Esophagus muscularis mucosa (tissue), 4 donors: ENCODE measurements around the gene CARD9. TPM values are rescaled to one million over a fixed set of nuclear protein-coding genes. Genes with fewer than 3 reads are reported as not detected.

Experiments
- DNase-seq: peaks from one replicate; pipeline ENCODE4 v3.0.0-alpha.2; 2017; ENCODE audit errors: extremely low spot score
- H3K27ac ChIP-seq, 4 donors: fragments of 200-600 bp; sonication (generic); replicated peaks in 1 of 4; 1 replicate in 3 of 4; 2 replicates in 1 of 4; pipeline ENCODE4 v1.5.1; 2016 to 2019; ENCODE audit warnings: mild to moderate bottlenecking in 1 of 4
- H3K27me3 ChIP-seq, 4 donors: fragments of 200-600 bp; sonication (generic); one replicate each; pipeline versions ENCODE4 v1.5.1 to v1.6.0; 2016 to 2019
- H3K36me3 ChIP-seq, 4 donors: fragments of 200-600 bp; sonication (generic); one replicate each; pipeline ENCODE4 v1.5.1; 2016 to 2019
- H3K4me1 ChIP-seq, 4 donors: fragments of 200-600 bp; sonication (generic); one replicate each; pipeline ENCODE4 v1.5.1; 2016 to 2019
- H3K4me3 ChIP-seq, 4 donors: fragments of 200-600 bp; sonication (generic); 1 replicate in 2 of 4; 2 replicates in 2 of 4; pipeline ENCODE4 v1.5.1; 2016 to 2019; ENCODE audit warnings: mild to moderate bottlenecking in 4 of 4, moderate library complexity in 1 of 4
- H3K9me3 ChIP-seq, 4 donors: fragments of 200-600 bp; sonication (generic); 1 replicate in 3 of 4; 2 replicates in 1 of 4; pipeline ENCODE4 v1.5.1; 2016 to 2019
- EP300 ChIP-seq: sonication (generic); formaldehyde crosslinking; IDR thresholded peaks from one replicate; pipeline ENCODE4 v1.6.1; 2017; ENCODE audit warnings: antibody characterized with exemption
- POLR2A ChIP-seq: fragments of 450-650 bp; IDR thresholded peaks from one replicate; pipeline ENCODE4 v1.6.1; 2017; ENCODE audit warnings: antibody characterized with exemption, moderate library complexity, mild to moderate bottlenecking, low read depth
- POLR2AphosphoS5 ChIP-seq, 2 donors: sonication (generic); formaldehyde crosslinking; IDR thresholded peaks; one replicate each; pipeline ENCODE4 v1.6.1; 2017; ENCODE audit warnings: antibody characterized with exemption in 2 of 2
- WGBS: methylation state at CpG from one replicate; pipeline ENCODE4 v1.1.5; 2018; 5-methylcytosine and 5-hydroxymethylcytosine counted together
- intact Hi-C: fragments of 100-400 bp; cut with DNase I; formaldehyde crosslinking; loops from one replicate; pipeline ENCODE4 v1.15.1; 2023
- total RNA-seq, 4 donors: library from RNA; depleted of rRNA; stranded (reverse); fragments of >200 nt; gene quantifications; one replicate each; pipeline versions ENCODE4 v1.1.0 to v1.2.1, GENCODE V29; 2016
- TF ChIP-seq, protein P1 (sequence below), 3 experiments: fragments of 200-600 bp in 2 of 3; fragments of 450-650 bp in 1 of 3; sonication (generic) in 2 of 3; IDR thresholded peaks; one replicate each; pipeline ENCODE4 v1.5.1; 2017 to 2019; ENCODE audit warnings: antibody characterized with exemption in 3 of 3, mild to moderate bottlenecking in 2 of 3, moderate library complexity in 1 of 3

CARD9 gene
- total RNA-seq, 4 donors from 2014 or later: 1.2 to 4.2 (median 1.9) TPM

DNA sequence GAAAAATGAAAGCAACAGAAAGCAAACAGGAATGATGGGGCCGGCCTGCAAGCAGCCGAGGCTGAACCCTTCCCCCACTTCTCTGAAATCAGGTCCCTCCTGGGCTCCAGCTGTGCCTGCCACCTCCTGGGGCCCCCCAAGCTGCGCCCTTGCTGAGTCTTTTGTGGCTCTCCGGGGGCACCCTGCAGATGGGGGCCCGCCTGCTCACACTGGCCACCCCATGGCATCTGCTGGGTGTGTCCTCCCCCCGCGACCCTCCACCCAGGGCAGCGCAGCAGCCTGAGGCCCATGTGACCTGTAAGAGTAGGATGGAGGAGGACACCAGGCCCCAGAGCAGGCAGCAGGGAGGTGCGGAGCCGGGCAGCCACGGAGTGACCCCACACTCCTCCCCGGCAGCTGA lies 40.4 kb downstream of the CARD9 start:
- Histone ChIP-seq H3K27ac (no peak overlapping the region), H3K4me3 (no peak overlapping the region), H3K27me3 (no peaks in the 10 kb centered on the region), H3K36me3 (peaks cover 0 to 53% (median 31%) of the 10 kb centered on the region in 4 donors), H3K4me1 (peaks cover 16 to 25% (median 20%) of the 10 kb centered on the region in 4 donors), H3K9me3 (no peaks in the 10 kb centered on the region)
- intact Hi-C loops: no loop called here
- WGBS: 86% methylated on average over 9 of the region's 12 CpGs
- TF ChIP-seq, protein P1, sequence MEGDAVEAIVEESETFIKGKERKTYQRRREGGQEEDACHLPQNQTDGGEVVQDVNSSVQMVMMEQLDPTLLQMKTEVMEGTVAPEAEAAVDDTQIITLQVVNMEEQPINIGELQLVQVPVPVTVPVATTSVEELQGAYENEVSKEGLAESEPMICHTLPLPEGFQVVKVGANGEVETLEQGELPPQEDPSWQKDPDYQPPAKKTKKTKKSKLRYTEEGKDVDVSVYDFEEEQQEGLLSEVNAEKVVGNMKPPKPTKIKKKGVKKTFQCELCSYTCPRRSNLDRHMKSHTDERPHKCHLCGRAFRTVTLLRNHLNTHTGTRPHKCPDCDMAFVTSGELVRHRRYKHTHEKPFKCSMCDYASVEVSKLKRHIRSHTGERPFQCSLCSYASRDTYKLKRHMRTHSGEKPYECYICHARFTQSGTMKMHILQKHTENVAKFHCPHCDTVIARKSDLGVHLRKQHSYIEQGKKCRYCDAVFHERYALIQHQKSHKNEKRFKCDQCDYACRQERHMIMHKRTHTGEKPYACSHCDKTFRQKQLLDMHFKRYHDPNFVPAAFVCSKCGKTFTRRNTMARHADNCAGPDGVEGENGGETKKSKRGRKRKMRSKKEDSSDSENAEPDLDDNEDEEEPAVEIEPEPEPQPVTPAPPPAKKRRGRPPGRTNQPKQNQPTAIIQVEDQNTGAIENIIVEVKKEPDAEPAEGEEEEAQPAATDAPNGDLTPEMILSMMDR (IDR thresholded peaks at IDR 0.05): no peak
- TF ChIP-seq EP300 (no peak), POLR2AphosphoS5 (IDR thresholded peaks at IDR 0.05) (no peak), POLR2A (no peak)
- DNase-seq: no peak

DNA sequence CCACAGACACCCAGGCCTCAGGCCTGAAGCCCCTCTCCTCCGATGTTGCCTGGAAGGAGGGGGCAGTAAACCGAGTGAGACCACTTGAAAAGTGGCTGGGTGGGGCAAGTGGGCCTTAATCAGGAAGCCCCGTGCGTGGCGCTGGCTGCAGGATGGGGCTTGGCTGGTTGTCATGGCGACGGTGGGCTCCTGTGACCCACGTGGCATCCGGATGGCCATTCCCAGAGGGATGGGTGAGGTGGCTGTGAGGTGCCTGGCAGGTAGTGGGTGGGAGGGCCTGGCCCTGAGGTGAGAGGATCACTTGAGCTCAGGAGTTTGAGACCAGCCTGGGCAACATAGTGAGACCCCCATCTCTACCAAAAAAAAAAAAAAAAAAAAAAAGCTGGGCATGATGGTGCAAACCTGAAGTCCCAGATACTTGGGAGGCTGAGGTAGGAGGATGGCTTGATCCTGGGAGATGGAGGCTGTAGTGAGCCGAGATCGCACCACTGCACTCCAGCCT lies 40.9 kb downstream of the CARD9 start:
- Histone ChIP-seq H3K4me1 (peaks cover 20 to 30% (median 24%) of the 10 kb centered on the region in 4 donors), H3K27ac (no peak overlapping the region), H3K27me3 (no peaks in the 10 kb centered on the region), H3K36me3 (peaks cover 0 to 48% (median 26%) of the 10 kb centered on the region in 4 donors), H3K9me3 (no peaks in the 10 kb centered on the region), H3K4me3 (no peak overlapping the region)
- DNase-seq: no peak
- intact Hi-C loops: no loop called here
- TF ChIP-seq EP300 (no peak), POLR2AphosphoS5 (IDR thresholded peaks at IDR 0.05) (no peak), POLR2A (no peak)
- TF ChIP-seq, protein P1 (IDR thresholded peaks at IDR 0.05): no peak
- WGBS: 87% methylated on average over 10 of the region's 11 CpGs

DNA sequence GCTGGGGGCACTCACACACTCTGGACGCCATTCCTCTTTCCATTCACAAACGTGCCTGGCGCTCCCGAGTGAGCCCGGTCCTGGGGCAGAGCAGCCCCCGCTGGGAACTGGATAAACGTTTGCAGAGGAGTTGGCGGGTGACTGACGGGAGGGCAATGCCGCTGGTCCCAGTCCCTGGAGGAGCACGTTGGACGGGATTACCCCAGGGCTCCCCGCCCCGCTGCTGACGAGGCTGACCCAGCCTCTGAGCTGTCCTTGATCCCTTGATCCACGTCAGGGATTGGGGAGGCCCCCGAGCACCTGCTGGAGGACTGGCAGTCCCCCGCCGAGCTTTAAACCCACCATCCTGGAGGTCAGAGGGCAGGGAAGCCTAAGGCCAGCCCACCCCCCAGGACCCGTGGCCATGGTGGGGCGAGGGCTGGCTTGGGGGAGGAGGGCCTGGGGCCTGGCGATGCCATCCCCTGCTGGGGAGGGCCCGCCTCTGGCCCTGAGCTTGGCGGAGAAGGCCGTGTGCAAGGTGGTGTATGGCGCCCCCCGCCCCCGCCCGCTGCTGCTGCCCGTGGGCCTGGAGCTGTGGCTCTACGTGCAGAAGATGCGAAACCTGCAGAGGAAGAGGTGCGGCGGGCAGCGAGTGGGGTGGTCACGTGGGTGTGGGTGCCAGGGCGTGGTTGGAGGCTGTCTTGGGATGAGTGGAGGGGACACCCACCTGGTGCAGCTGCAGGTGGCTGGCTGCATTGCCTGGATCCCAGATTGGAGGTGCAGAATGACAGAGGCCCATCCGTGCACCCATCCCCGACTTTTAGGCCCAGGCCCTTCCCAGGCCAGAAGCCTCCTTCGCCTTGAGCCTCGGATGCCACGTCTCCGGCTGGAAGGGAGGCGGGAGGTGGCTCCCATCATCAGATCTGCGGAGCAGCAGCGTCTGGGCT lies 41.6 kb downstream of the CARD9 start:
- no peak for TF ChIP-seq EP300
- TF ChIP-seq POLR2A: no peak
- TF ChIP-seq, protein P1 (IDR thresholded peaks at IDR 0.05): no peak
- no peak for TF ChIP-seq POLR2AphosphoS5 (IDR thresholded peaks at IDR 0.05)
- DNase-seq: no peak
- Histone ChIP-seq H3K36me3 (peaks cover 0 to 40% (median 19%) of the 10 kb centered on the region in 4 donors), H3K4me1 (peaks cover 24 to 35% (median 27%) of the 10 kb centered on the region in 4 donors), H3K27me3 (no peaks in the 10 kb centered on the region), H3K4me3 (no peak overlapping the region), H3K9me3 (no peaks in the 10 kb centered on the region), H3K27ac (no peak overlapping the region)
- intact Hi-C loops: no loop called here
- 83% methylated on average over 32 of the region's 46 CpGs for WGBS

DNA sequence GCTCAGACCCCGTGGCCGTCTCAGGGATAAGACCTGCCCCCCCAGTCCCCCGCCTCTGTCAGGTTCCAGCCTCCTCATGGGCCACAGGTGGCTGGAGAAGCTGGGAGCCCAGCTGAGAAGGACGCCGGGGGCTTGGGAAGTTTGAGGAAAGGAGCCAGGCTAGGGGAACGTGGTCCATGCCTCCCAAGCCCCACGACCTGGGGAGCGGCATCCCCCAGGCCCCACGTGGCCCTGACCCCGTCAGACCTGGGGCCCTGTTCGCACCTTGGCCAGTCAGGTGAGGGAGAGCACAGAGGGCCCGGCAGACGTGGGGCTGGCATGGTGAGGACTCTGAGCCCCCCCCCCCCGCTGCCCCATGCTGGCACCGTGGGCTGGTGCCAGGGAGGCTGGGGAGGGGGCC lies 42.4 kb downstream of the CARD9 start:
- Histone ChIP-seq H3K36me3 (peaks cover 0 to 34% (median 12%) of the 10 kb centered on the region in 4 donors), H3K9me3 (no peaks in the 10 kb centered on the region), H3K27ac (no peak overlapping the region), H3K4me3 (no peak overlapping the region), H3K4me1 (peaks cover 32 to 43% (median 35%) of the 10 kb centered on the region in 4 donors), H3K27me3 (no peaks in the 10 kb centered on the region)
- intact Hi-C loops: no loop called here
- 79% methylated on average over 6 of the region's 15 CpGs for WGBS
- no peak for DNase-seq
- no peak for TF ChIP-seq EP300

DNA sequence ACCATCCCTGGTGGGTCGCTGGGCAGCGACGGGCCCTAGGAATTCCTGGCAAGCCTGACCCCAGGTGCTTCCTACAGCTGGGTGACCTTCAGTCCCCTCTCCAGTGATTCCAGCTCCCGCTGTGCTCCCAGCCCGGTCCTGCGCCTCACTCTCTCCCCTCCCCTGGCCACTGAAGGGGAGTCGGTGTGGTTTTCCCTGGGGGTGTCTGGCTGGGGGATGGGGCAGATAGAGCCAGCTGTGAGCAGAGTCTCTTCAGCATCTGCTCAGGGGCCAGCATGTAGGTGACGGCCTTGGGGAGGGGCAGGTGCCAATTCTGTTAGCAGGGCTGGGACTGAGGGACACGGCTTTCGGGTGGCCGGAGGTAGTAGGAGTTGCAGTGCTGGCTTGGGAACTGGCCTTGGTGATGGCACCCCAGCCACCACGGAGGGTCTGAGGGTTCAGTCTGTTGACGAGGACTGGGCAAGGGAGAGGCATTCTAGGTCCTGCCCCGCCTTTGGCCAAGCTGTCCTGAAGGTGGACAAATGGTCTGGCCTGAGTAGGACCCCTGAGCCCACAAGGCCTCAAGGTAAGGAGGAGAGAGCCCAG lies 43.0 kb downstream of the CARD9 start:
- H3K36me3 ChIP-seq: peaks cover 0 to 29% (median 9%) of the 10 kb centered on the region in 4 donors
- DNase-seq: no peak
- H3K4me1 ChIP-seq: peaks cover 32 to 48% (median 40%) of the 10 kb centered on the region in 4 donors
- H3K27ac ChIP-seq: no peak overlapping the region
- TF ChIP-seq POLR2A (no peak), POLR2AphosphoS5 (IDR thresholded peaks at IDR 0.05) (no peak), EP300 (no peak)
- TF ChIP-seq, protein P1 (IDR thresholded peaks at IDR 0.05): no peak
- no peaks in the 10 kb centered on the region for H3K9me3 ChIP-seq
- no peak overlapping the region for H3K4me3 ChIP-seq
- 83% methylated on average over 14 of the region's 14 CpGs for WGBS
- H3K27me3 ChIP-seq: no peaks in the 10 kb centered on the region
- intact Hi-C loops: no loop called here
